ENCODE measurements around the gene TRIM47. TPM values are rescaled to one million over a fixed set of nuclear protein-coding genes. Genes with fewer than 3 reads are reported as not detected.

The TRIM47 gene
- total and polyA plus RNA-seq, 2 of the 13 experiments (the other 11 are each of a cell fraction or from before 2014, with no cell fraction given) = 33.5 to 82.0 TPM

GRCh38 chr17:75856062-75856756 lies 22.2 kb downstream of the TRIM47 start (continued):
- TF ChIP-seq NCOA1 (CRISPR knock-in tag; IDR thresholded peaks at IDR 0.05) = 0 out of 2 replicates have a peak, but pooled peaks have one; percentile 5
- TF ChIP-seq ZNF276 (CRISPR knock-in tag; IDR thresholded peaks at IDR 0.05; ENCODE audit: low read depth) = no peak
- TF ChIP-seq MED8 (CRISPR knock-in tag; IDR thresholded peaks at IDR 0.05; ENCODE audit: insufficient replicate concordance) = no peak
- TF ChIP-seq AHR (CRISPR knock-in tag; IDR thresholded peaks at IDR 0.05) = no peak
- no peak; the same call in 1 of the 2 replicates for TF ChIP-seq ZFP90 (CRISPR knock-in tag; IDR thresholded peaks at IDR 0.05; ENCODE audit: borderline replicate concordance)
- no peak for TF ChIP-seq KAT8 (CRISPR knock-in tag; IDR thresholded peaks at IDR 0.05)
- TF ChIP-seq SALL2 (CRISPR knock-in tag; IDR thresholded peaks at IDR 0.05) = 0 out of 2 replicates have a peak, but pooled peaks have one; percentile 64
- TF ChIP-seq ZNF235 (CRISPR knock-in tag; IDR thresholded peaks at IDR 0.05; ENCODE audit: borderline replicate concordance) = no peak
- TF ChIP-seq MEIS1 (CRISPR knock-in tag; IDR thresholded peaks at IDR 0.05; ENCODE audit: borderline replicate concordance) = no peak
- TF ChIP-seq ZNF33B (CRISPR knock-in tag; IDR thresholded peaks at IDR 0.05) = peak; percentile 28; the same call in 1 of the 2 replicates
- no peak for TF ChIP-seq CEBPB (IDR thresholded peaks at IDR 0.05; ENCODE audit: borderline replicate concordance, low read depth, low read length)
- TF ChIP-seq ZNF224 (CRISPR knock-in tag; IDR thresholded peaks at IDR 0.05) = no peak
- TF ChIP-seq ZNF503 (CRISPR knock-in tag; IDR thresholded peaks at IDR 0.05) = no peak
- no peak for TF ChIP-seq PHF8 (CRISPR knock-in tag; IDR thresholded peaks at IDR 0.05)
- TF ChIP-seq GABPA (IDR thresholded peaks at IDR 0.05; ENCODE audit: low read depth, low read length) = no peak
- TF ChIP-seq GABPA (CRISPR knock-in tag; IDR thresholded peaks at IDR 0.05; ENCODE audit: low read depth) = no peak
- no peak; the same call in 1 of the 2 replicates for TF ChIP-seq PHF21A (CRISPR knock-in tag; IDR thresholded peaks at IDR 0.05)
- no peak for TF ChIP-seq ZNF484 (CRISPR knock-in tag; IDR thresholded peaks at IDR 0.05; ENCODE audit: borderline replicate concordance, low read depth)
- no peak for TF ChIP-seq GPN1 (CRISPR knock-in tag; IDR thresholded peaks at IDR 0.05; ENCODE audit: borderline replicate concordance)
- 0 out of 2 replicates have a peak, but pooled peaks have one; percentile 8 for TF ChIP-seq WIZ (CRISPR knock-in tag; IDR thresholded peaks at IDR 0.05)
- TF ChIP-seq ZNF547 (CRISPR knock-in tag; IDR thresholded peaks at IDR 0.05) = no peak
- TF ChIP-seq SKI (IDR thresholded peaks at IDR 0.05; ENCODE audit: partially characterized antibody) = no peak
- no peak for TF ChIP-seq ZFAT (CRISPR knock-in tag; conservative IDR thresholded peaks at IDR 0.05)
- no peak for TF ChIP-seq ZNF121 (CRISPR knock-in tag; IDR thresholded peaks at IDR 0.05)
- 0 out of 2 replicates have a peak, but pooled peaks have one; percentile 3 for TF ChIP-seq ZNF430 (CRISPR knock-in tag; IDR thresholded peaks at IDR 0.05)
- TF ChIP-seq FUBP1 (CRISPR knock-in tag; IDR thresholded peaks at IDR 0.05; ENCODE audit: borderline replicate concordance) = no peak

All from HepG2 (cell line).